ENCODE measurements around the gene FXYD5. TPM values are rescaled to one million over a fixed set of nuclear protein-coding genes. Genes with fewer than 3 reads are reported as not detected.

Gene FXYD5
- total RNA-seq, 2 donors from 2014 or later: 35.5 to 46.7 TPM

DNA sequence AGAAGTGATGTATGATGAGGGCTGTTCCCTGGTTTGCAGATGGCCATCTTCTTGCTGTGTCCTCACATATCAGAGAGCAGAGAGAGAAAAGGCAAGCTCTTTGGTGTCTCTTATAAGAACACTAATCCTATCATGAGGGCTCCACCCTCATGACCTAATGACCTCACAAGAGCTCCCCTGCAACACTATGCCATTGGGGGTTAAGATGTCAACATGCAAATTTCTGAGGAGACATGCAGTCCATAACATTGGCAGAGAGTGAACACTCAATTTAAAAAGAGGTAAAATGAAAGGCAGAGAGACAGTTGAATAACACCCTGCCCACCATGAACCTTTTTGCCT is 63.1 kb downstream of the FXYD5 start:
- no peak for ATAC-seq
- no peak for DNase-seq
- intact Hi-C loops (cut with DNase I): no loop called here

DNA sequence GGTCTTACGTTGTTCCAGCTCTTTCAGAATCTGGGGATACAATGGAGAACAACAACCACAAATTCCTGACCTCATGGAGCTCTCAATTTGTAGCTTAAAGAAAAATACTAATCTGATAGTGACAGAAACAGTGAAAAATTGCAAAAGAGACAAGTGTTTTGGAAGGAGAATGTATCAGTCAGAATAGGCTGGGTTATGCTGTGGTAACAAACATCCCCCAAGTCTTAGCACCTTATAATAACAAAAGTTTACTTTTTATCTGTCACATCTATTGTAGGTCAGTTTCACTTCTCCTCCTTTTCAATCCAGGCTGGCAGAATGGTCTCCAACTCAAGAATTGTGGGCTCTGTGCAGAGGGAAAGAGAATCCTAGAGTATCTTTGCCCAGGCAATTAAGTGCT is 64.5 kb downstream of the FXYD5 start:
- ATAC-seq: no peak
- intact Hi-C loops (cut with DNase I): no loop called here
- DNase-seq: no peak

Other genes starting within 250 kb of the FXYD5 start
- 1 to 10 TPM; 1.4 to 2.6 TPM for gene ZNF30, start 227.8 kb upstream of the FXYD5 start, total RNA-seq
- 1 to 10 TPM; 3.1 to 5.5 TPM for gene ZNF792, start 190.5 kb upstream of the FXYD5 start, total RNA-seq
- 10 to 100 TPM; 29.2 to 45.5 TPM for gene GRAMD1A, start 154.4 kb upstream of the FXYD5 start, total RNA-seq
- 100 to 1,000 TPM in 1 of 2 donors, 10 to 100 TPM in 1; 73.6 to 163 TPM for gene SCN1B, start 124.3 kb upstream of the FXYD5 start, total RNA-seq
- 1 to 10 TPM; 5.6 to 7.2 TPM for gene HPN, start 113.0 kb upstream of the FXYD5 start, total RNA-seq
- 1 to 10 TPM; 1.5 to 3.6 TPM for gene FXYD3, start 38.9 kb upstream of the FXYD5 start, total RNA-seq
- 10 to 100 TPM; 11.6 to 17.9 TPM for gene LGI4, start 19.7 kb upstream of the FXYD5 start, total RNA-seq
- gene FXYD1, start 15.9 kb upstream of the FXYD5 start, total RNA-seq: 100 to 1,000 TPM; 297 to 393 TPM
- not detected for gene FXYD7, start 11.5 kb upstream of the FXYD5 start, total RNA-seq
- not detected for gene FAM187B, start 74.0 kb downstream of the FXYD5 start, total RNA-seq
- 1 to 10 TPM; 7.5 to 7.6 TPM for gene LSR, start 94.3 kb downstream of the FXYD5 start, total RNA-seq
- gene USF2, start 114.2 kb downstream of the FXYD5 start, total RNA-seq: 100 to 1,000 TPM; 130 to 147 TPM
- 1 to 10 TPM in 1 of 2 donors, under 1 TPM in 1; 0.41 to 7.6 TPM for gene HAMP, start 127.8 kb downstream of the FXYD5 start, total RNA-seq
- not detected for gene MAG, start 137.4 kb downstream of the FXYD5 start, total RNA-seq
- under 1 TPM; 0.39 to 0.56 TPM for gene CD22, start 174.5 kb downstream of the FXYD5 start, total RNA-seq
- not detected for gene FFAR1, start 193.2 kb downstream of the FXYD5 start, total RNA-seq
- gene FFAR3, start 203.7 kb downstream of the FXYD5 start, total RNA-seq: under 1 TPM; 0.18 to 0.44 TPM
- not detected for gene GPR42, start 216.3 kb downstream of the FXYD5 start, total RNA-seq

Data from left cardiac atrium (tissue), 4 donors.